B cell (primary cell): ENCODE data around the gene ADGRF1. TPM values are rescaled to one million over a fixed set of nuclear protein-coding genes. Genes with fewer than 3 reads are reported as not detected.

ENCODE experiments used
- ATAC-seq: fragments of 200-7000 bp; cut with Tn5 transposase; one replicate; pipeline ENCODE4 v1.10.0; 2021; ENCODE audit warnings: low read depth, mild to moderate bottlenecking, moderate number of reproducible peaks, moderate library complexity
- CTCF ChIA-PET: fragments of 350-600 bp; sonication (Branson Sonifier 250); formaldehyde crosslinking; loops from one replicate; lab custom pipeline; 2021; ENCODE audit warnings: antibody characterized with exemption, inconsistent platforms; lab: Charles Lee
- POLR2A ChIA-PET: fragments of 350-600 bp; sonication (Branson Sonifier 250); formaldehyde crosslinking; loops from one replicate; lab custom pipeline; 2021; ENCODE audit warnings: antibody characterized with exemption; lab: Charles Lee
- DNase-seq: peaks from one replicate; pipeline ENCODE4 v3.0.0; 2013
- H2AFZ ChIP-seq: 2 replicates; pipeline ENCODE4 v1.6.1; 2012; ENCODE audit warnings: mild to moderate bottlenecking, low read depth, low read length; ENCODE audit not compliant: insufficient read depth, poor library complexity, severe bottlenecking
- H3K27ac ChIP-seq, 2 donors: 1 replicate in 1 of 2; 2 replicates in 1 of 2; pipeline ENCODE4 v1.5.1; 2012 to 2013; ENCODE audit warnings: low read length in 2 of 2, mild to moderate bottlenecking in 2 of 2, moderate library complexity in 1 of 2
- H3K27me3 ChIP-seq, 4 experiments: fragments of 200-600 bp in 1 of 4; sonication (generic) in 1 of 4; replicated peaks in 1 of 4; 1 replicate in 2 of 4; 2 replicates in 2 of 4; pipeline versions ENCODE4 v1.6.1 to v1.7.0; 2013 to 2016; ENCODE audit warnings: low read length in 3 of 4, mild to moderate bottlenecking in 2 of 4, mixed read lengths in 1 of 4, moderate library complexity in 1 of 4; ENCODE audit not compliant: insufficient read depth in 4 of 4, control insufficient read depth in 3 of 4; ENCODE audit errors: control extremely low read depth in 1 of 4
- H3K36me3 ChIP-seq, 2 experiments: replicated peaks in 1 of 2; 1 replicate in 1 of 2; 2 replicates in 1 of 2; pipeline versions ENCODE4 v1.6.1 to v1.7.1; 2013; ENCODE audit warnings: low read length in 1 of 2; ENCODE audit not compliant: insufficient read depth in 2 of 2, control insufficient read depth in 1 of 2; ENCODE audit errors: control extremely low read depth in 1 of 2, extremely low read depth in 1 of 2
- H3K4me1 ChIP-seq, 2 donors: fragments of 200-600 bp in 1 of 2; sonication (generic) in 1 of 2; 1 replicate in 1 of 2; 2 replicates in 1 of 2; pipeline versions ENCODE4 v1.5.1 to v1.6.1; 2013 to 2017; ENCODE audit warnings: low read length in 2 of 2; ENCODE audit not compliant: control insufficient read depth in 2 of 2, insufficient read depth in 2 of 2
- H3K4me2 ChIP-seq: replicated peaks from 2 replicates; pipeline ENCODE3; 2012; ENCODE audit warnings: mild to moderate bottlenecking, low read depth, low read length; ENCODE audit not compliant: poor library complexity, severe bottlenecking
- H3K4me3 ChIP-seq, 5 experiments: fragments of 200-600 bp in 1 of 5; sonication (generic) in 1 of 5; 1 replicate in 3 of 5; 2 replicates in 2 of 5; pipeline versions ENCODE4 v1.5.1 to v1.7.0; 2011 to 2016; ENCODE audit warnings: low read length in 4 of 5, mild to moderate bottlenecking in 4 of 5, low read depth in 2 of 5, control low read depth in 1 of 5, moderate library complexity in 1 of 5; ENCODE audit not compliant: insufficient read depth in 1 of 5; ENCODE audit errors: control extremely low read depth in 1 of 5, extremely low read depth in 1 of 5
- H3K79me2 ChIP-seq: fragments of 200-600 bp; sonication (generic); one replicate; pipeline ENCODE4 v1.6.0; 2016; ENCODE audit warnings: low read length; ENCODE audit not compliant: control insufficient read depth, insufficient read depth
- H3K9ac ChIP-seq: fragments of 200-600 bp; sonication (generic); 2 replicates; pipeline ENCODE4 v1.6.1; 2017; ENCODE audit warnings: mild to moderate bottlenecking, low read length, moderate library complexity
- H3K9me3 ChIP-seq, 3 donors: one replicate each; pipeline versions ENCODE4 v1.6.1 to v1.7.1; 2013; ENCODE audit warnings: low read length in 2 of 3; ENCODE audit not compliant: control insufficient read depth in 2 of 3, insufficient read depth in 1 of 3; ENCODE audit errors: control extremely low read depth in 1 of 3
- H4K20me1 ChIP-seq: 2 replicates; pipeline ENCODE4 v1.6.0; 2012; ENCODE audit warnings: mild to moderate bottlenecking, low read length; ENCODE audit not compliant: insufficient read depth, control insufficient read depth, poor library complexity, severe bottlenecking
- H3K27ac Mint-ChIP-seq: one replicate; pipeline ENCODE4 v1.8.0; 2021; ENCODE audit warnings: mixed read lengths
- H3K27me3 Mint-ChIP-seq: one replicate; pipeline ENCODE4 v1.8.0; 2021; ENCODE audit warnings: mixed read lengths
- H3K4me1 Mint-ChIP-seq: one replicate; pipeline ENCODE4 v1.8.0; 2021; ENCODE audit warnings: mixed read lengths
- H3K4me3 Mint-ChIP-seq: one replicate; pipeline ENCODE4 v1.8.0; 2021; ENCODE audit warnings: mixed read lengths
- H3K9me3 Mint-ChIP-seq: one replicate; pipeline ENCODE4 v1.8.0; 2022; ENCODE audit warnings: mixed read lengths; ENCODE audit not compliant: insufficient read depth
- EZH2 ChIP-seq: IDR thresholded peaks from 2 replicates; pipeline ENCODE4 v1.6.1; 2012; ENCODE audit warnings: borderline replicate concordance, low read depth, mild to moderate bottlenecking, moderate library complexity, low read length; ENCODE audit not compliant: insufficient read depth, poor library complexity, severe bottlenecking
- intact Hi-C: fragments of 100-400 bp; cut with micrococcal nuclease; formaldehyde crosslinking; loops from one replicate; pipeline ENCODE4 v1.10.0; 2022
- polyA plus RNA-seq: library from polyadenylated mRNA; depleted of rRNA; stranded (reverse); fragments of >200 nt; gene quantifications from 2 replicates; pipeline ENCODE4 v1.2.3, GENCODE V29; 2012
- total RNA-seq, 2 donors: library from RNA; stranded (reverse); fragments of 120-200 nt in 1 of 2; gene quantifications; 1 replicate in 1 of 2; 2 replicates in 1 of 2; pipeline versions ENCODE4 v1.2.3 to v1.2.4, GENCODE V29; 2013 to 2022
- TF ChIP-seq, protein P1 (sequence below): fragments of 200-600 bp; IDR thresholded peaks from one replicate; pipeline ENCODE4 v1.8.0; 2022; ENCODE audit warnings: antibody characterized with exemption, mild to moderate bottlenecking

The ADGRF1 gene
- total and polyA plus RNA-seq, 2 donors (not counting 1 experiment from before 2014, with no cell fraction given) = not detected

GRCh38 chr6:46961232-46961631 is 80.9 kb downstream of the ADGRF1 start:
- no peak overlapping the region for H3K4me3 Mint-ChIP-seq
- no peaks in the 10 kb centered on the region for H4K20me1 ChIP-seq
- POLR2A ChIA-PET = no interaction called here
- H3K27me3 ChIP-seq = peaks cover 0 to 3% (median 0%) of the 10 kb centered on the region in 4 experiments
- H3K27me3 Mint-ChIP-seq = no peaks in the 10 kb centered on the region
- H3K27ac ChIP-seq = no peak overlapping the region
- no peak overlapping the region for H3K27ac Mint-ChIP-seq
- no peaks in the 10 kb centered on the region for H3K79me2 ChIP-seq
- H3K4me3 ChIP-seq = no peak overlapping the region
- no peak for DNase-seq
- no peak for ATAC-seq
- TF ChIP-seq, protein P1, sequence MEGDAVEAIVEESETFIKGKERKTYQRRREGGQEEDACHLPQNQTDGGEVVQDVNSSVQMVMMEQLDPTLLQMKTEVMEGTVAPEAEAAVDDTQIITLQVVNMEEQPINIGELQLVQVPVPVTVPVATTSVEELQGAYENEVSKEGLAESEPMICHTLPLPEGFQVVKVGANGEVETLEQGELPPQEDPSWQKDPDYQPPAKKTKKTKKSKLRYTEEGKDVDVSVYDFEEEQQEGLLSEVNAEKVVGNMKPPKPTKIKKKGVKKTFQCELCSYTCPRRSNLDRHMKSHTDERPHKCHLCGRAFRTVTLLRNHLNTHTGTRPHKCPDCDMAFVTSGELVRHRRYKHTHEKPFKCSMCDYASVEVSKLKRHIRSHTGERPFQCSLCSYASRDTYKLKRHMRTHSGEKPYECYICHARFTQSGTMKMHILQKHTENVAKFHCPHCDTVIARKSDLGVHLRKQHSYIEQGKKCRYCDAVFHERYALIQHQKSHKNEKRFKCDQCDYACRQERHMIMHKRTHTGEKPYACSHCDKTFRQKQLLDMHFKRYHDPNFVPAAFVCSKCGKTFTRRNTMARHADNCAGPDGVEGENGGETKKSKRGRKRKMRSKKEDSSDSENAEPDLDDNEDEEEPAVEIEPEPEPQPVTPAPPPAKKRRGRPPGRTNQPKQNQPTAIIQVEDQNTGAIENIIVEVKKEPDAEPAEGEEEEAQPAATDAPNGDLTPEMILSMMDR = no peak
- no peak for TF ChIP-seq EZH2
- H3K4me2 ChIP-seq = no peak overlapping the region
- H3K9me3 Mint-ChIP-seq = no peaks in the 10 kb centered on the region
- H3K4me1 ChIP-seq = no peaks in the 10 kb centered on the region
- intact Hi-C loops = no loop called here
- no peaks in the 10 kb centered on the region for H3K36me3 ChIP-seq
- H3K9me3 ChIP-seq = no peaks in the 10 kb centered on the region
- no peak overlapping the region for H3K9ac ChIP-seq
- CTCF ChIA-PET = no interaction called here
- no peak overlapping the region for H2AFZ ChIP-seq
- no peaks in the 10 kb centered on the region for H3K4me1 Mint-ChIP-seq

- H2AFZ ChIP-seq = no peak overlapping the region
- H3K4me3 ChIP-seq = no peak overlapping the region
- H3K9me3 ChIP-seq = no peaks in the 10 kb centered on the region
- no peak overlapping the region for H3K4me2 ChIP-seq
- H3K27me3 ChIP-seq = peaks cover 0 to 3% (median 0%) of the 10 kb centered on the region in 4 experiments
- H3K79me2 ChIP-seq = no peaks in the 10 kb centered on the region
- Mint-ChIP-seq H3K4me3 (no peak overlapping the region), H3K27ac (no peak overlapping the region), H3K4me1 (no peaks in the 10 kb centered on the region), H3K27me3 (peaks cover 3% of the 10 kb centered on the region), H3K9me3 (no peaks in the 10 kb centered on the region)
- intact Hi-C loops = no loop called here
- H3K27ac ChIP-seq = no peak overlapping the region
- H4K20me1 ChIP-seq = no peaks in the 10 kb centered on the region
- POLR2A ChIA-PET = no interaction called here
- no peak for TF ChIP-seq EZH2
- TF ChIP-seq, protein P1 = no peak
- H3K36me3 ChIP-seq = no peaks in the 10 kb centered on the region
- no peak for ATAC-seq
- no peaks in the 10 kb centered on the region for H3K4me1 ChIP-seq
- no peak overlapping the region for H3K9ac ChIP-seq
- DNase-seq = no peak
- CTCF ChIA-PET = no interaction called here
Measured at GRCh38 chr6:46959419-46959818, 82.7 kb downstream of the ADGRF1 start.
